Karpas-422 (cell line): Measurements from ENCODE around the gene CACNB2. TPM values are rescaled to one million over a fixed set of nuclear protein-coding genes. Genes with fewer than 3 reads are reported as not detected.

Experiments used
- DNase-seq: peaks from one replicate; pipeline ENCODE4 v3.0.0-alpha.2; 2015
- H2AFZ ChIP-seq: fragments of 200-600 bp; sonication (generic); 2 replicates; pipeline ENCODE4 v1.6.1; 2014; ENCODE audit warnings: antibody characterized with exemption, low read length, mixed read lengths
- H3K27ac ChIP-seq: fragments of 200-600 bp; sonication (generic); 2 replicates; pipeline ENCODE4 v1.5.1; 2014; ENCODE audit warnings: mild to moderate bottlenecking, low read length, moderate library complexity
- H3K27me3 ChIP-seq: fragments of 200-600 bp; sonication (generic); 2 replicates; pipeline ENCODE4 v1.6.1; 2014; ENCODE audit warnings: low read length, mixed read lengths
- H3K36me3 ChIP-seq: fragments of 200-600 bp; sonication (generic); 2 replicates; pipeline ENCODE4 v1.6.1; 2014; ENCODE audit warnings: low read length, mixed read lengths; ENCODE audit not compliant: insufficient read depth
- H3K4me1 ChIP-seq: fragments of 200-600 bp; sonication (generic); 2 replicates; pipeline ENCODE4 v1.6.1; 2014; ENCODE audit warnings: mild to moderate bottlenecking, low read length, mixed read lengths
- H3K4me2 ChIP-seq: fragments of 200-600 bp; sonication (generic); 2 replicates; pipeline ENCODE4 v1.6.1; 2014; ENCODE audit warnings: low read length, low read depth, mild to moderate bottlenecking; ENCODE audit not compliant: poor library complexity, severe bottlenecking
- H3K4me3 ChIP-seq: fragments of 200-600 bp; sonication (generic); 2 replicates; pipeline ENCODE4 v1.5.1; 2014; ENCODE audit warnings: mild to moderate bottlenecking, antibody characterized with exemption, low read length, mixed read lengths
- H3K79me2 ChIP-seq: fragments of 200-600 bp; sonication (generic); 2 replicates; pipeline ENCODE4 v1.6.1; 2014; ENCODE audit warnings: mild to moderate bottlenecking, low read length, mixed read lengths
- H3K9ac ChIP-seq: fragments of 200-600 bp; sonication (generic); 2 replicates; pipeline ENCODE4 v1.6.0; 2014; ENCODE audit warnings: low read length
- H3K9me2 ChIP-seq: fragments of 200-600 bp; sonication (generic), shearing (Covaris generic); replicated peaks from 2 replicates; pipeline ENCODE4 v1.6.0; 2014; ENCODE audit warnings: mild to moderate bottlenecking, low read length, moderate library complexity; ENCODE audit not compliant: insufficient read depth
- H3K9me3 ChIP-seq: fragments of 300-700, 200-600 bp; sonication (generic); 2 replicates; pipeline ENCODE4 v1.6.1; 2014; ENCODE audit warnings: low read length, mixed read lengths
- H4K20me1 ChIP-seq: fragments of 200-600 bp; sonication (generic); 2 replicates; pipeline ENCODE4 v1.6.1; 2014; ENCODE audit warnings: mild to moderate bottlenecking, antibody characterized with exemption, low read length, low read depth; ENCODE audit not compliant: insufficient read depth
- total RNA-seq: library from RNA; depleted of rRNA; stranded (reverse); fragments of >200 nt; shearing (Covaris generic); gene quantifications from 2 replicates; pipeline ENCODE4 v1.2.3, GENCODE V29; 2014; ENCODE audit warnings: low replicate concordance

The CACNB2 gene
- total RNA-seq, 1 experiment from 2014 or later, result not detected

- Histone ChIP-seq H2AFZ (no peak overlapping the region), H3K4me2 (peak overlapping the region; percentile 27), H3K36me3 (no peaks in the 10 kb centered on the region), H3K27ac (no peak overlapping the region), H3K4me1 (no peaks in the 10 kb centered on the region), H3K27me3 (no peaks in the 10 kb centered on the region), H3K79me2 (no peaks in the 10 kb centered on the region), H3K9ac (no peak overlapping the region), H4K20me1 (no peaks in the 10 kb centered on the region), H3K9me3 (no peaks in the 10 kb centered on the region), H3K9me2 (no peaks in the 10 kb centered on the region), H3K4me3 (peak overlapping the region; percentile 37; the same call in 1 of the 2 replicates)
- DNase-seq, result no peak
Measured at GRCh38 chr10:18501629-18502028, 361.4 kb downstream of the CACNB2 start.

- H3K36me3 ChIP-seq, result no peaks in the 10 kb centered on the region
- H3K9me2 ChIP-seq, result no peaks in the 10 kb centered on the region
- no peaks in the 10 kb centered on the region for H4K20me1 ChIP-seq
- no peak overlapping the region for H3K9ac ChIP-seq
- H3K27ac ChIP-seq, result no peak overlapping the region
- no peak overlapping the region for H3K4me3 ChIP-seq
- H3K79me2 ChIP-seq, result no peaks in the 10 kb centered on the region
- H3K4me1 ChIP-seq, result no peaks in the 10 kb centered on the region
- no peaks in the 10 kb centered on the region for H3K9me3 ChIP-seq
- DNase-seq, result no peak
- H2AFZ ChIP-seq, result no peak overlapping the region
- H3K4me2 ChIP-seq, result no peak overlapping the region
- no peaks in the 10 kb centered on the region for H3K27me3 ChIP-seq
Measured at GRCh38 chr10:18504161-18504560, 363.9 kb downstream of the CACNB2 start.

- no peak for DNase-seq
- no peaks in the 10 kb centered on the region for H4K20me1 ChIP-seq
- no peak overlapping the region for H3K4me2 ChIP-seq
- H3K27ac ChIP-seq, result no peak overlapping the region
- H3K36me3 ChIP-seq, result no peaks in the 10 kb centered on the region
- H3K27me3 ChIP-seq, result no peaks in the 10 kb centered on the region
- no peak overlapping the region for H2AFZ ChIP-seq
- H3K4me1 ChIP-seq, result no peaks in the 10 kb centered on the region
- no peak overlapping the region for H3K4me3 ChIP-seq
- no peaks in the 10 kb centered on the region for H3K9me3 ChIP-seq
- no peaks in the 10 kb centered on the region for H3K9me2 ChIP-seq
- no peak overlapping the region for H3K9ac ChIP-seq
- H3K79me2 ChIP-seq, result no peaks in the 10 kb centered on the region
Measured at GRCh38 chr10:18505456-18506118, 365.4 kb downstream of the CACNB2 start.

GRCh38 chr10:18508587-18508986 is 368.4 kb downstream of the CACNB2 start:
- 0 out of 2 replicates have a peak, but pooled peaks cover 5% of the 10 kb centered on the region for H3K36me3 ChIP-seq
- H3K9ac ChIP-seq, result no peak overlapping the region
- DNase-seq, result no peak
- H3K79me2 ChIP-seq, result no peaks in the 10 kb centered on the region
- no peaks in the 10 kb centered on the region for H3K9me3 ChIP-seq
- no peaks in the 10 kb centered on the region for H4K20me1 ChIP-seq
- no peak overlapping the region for H3K27ac ChIP-seq
- H3K4me2 ChIP-seq, result no peak overlapping the region
- no peaks in the 10 kb centered on the region for H3K27me3 ChIP-seq
- no peaks in the 10 kb centered on the region for H3K4me1 ChIP-seq
- H2AFZ ChIP-seq, result no peak overlapping the region
- H3K9me2 ChIP-seq, result no peaks in the 10 kb centered on the region
- H3K4me3 ChIP-seq, result no peak overlapping the region

- Histone ChIP-seq H3K27me3 (no peaks in the 10 kb centered on the region), H4K20me1 (no peaks in the 10 kb centered on the region), H3K9me2 (no peaks in the 10 kb centered on the region), H3K9me3 (no peaks in the 10 kb centered on the region), H3K9ac (no peak overlapping the region), H2AFZ (no peak overlapping the region), H3K4me3 (no peak overlapping the region), H3K4me1 (no peaks in the 10 kb centered on the region), H3K27ac (no peak overlapping the region), H3K4me2 (no peak overlapping the region), H3K36me3 (0 out of 2 replicates have a peak, but pooled peaks cover 5% of the 10 kb centered on the region), H3K79me2 (no peaks in the 10 kb centered on the region)
- no peak for DNase-seq
Measured at GRCh38 chr10:18514537-18514936, 374.3 kb downstream of the CACNB2 start.

GRCh38 chr10:18516851-18517250 is 376.6 kb downstream of the CACNB2 start:
- no peaks in the 10 kb centered on the region for H4K20me1 ChIP-seq

GRCh38 chr10:18523025-18523424 is 382.8 kb downstream of the CACNB2 start:
- H3K27ac ChIP-seq, result no peak overlapping the region
- no peak overlapping the region for H2AFZ ChIP-seq
- no peak overlapping the region for H3K9ac ChIP-seq
- no peaks in the 10 kb centered on the region for H3K27me3 ChIP-seq
- no peak overlapping the region for H3K4me2 ChIP-seq
- no peaks in the 10 kb centered on the region; the same call in 1 of the 2 replicates for H3K36me3 ChIP-seq
- no peak for DNase-seq
- H4K20me1 ChIP-seq, result no peaks in the 10 kb centered on the region
- H3K79me2 ChIP-seq, result no peaks in the 10 kb centered on the region
- no peaks in the 10 kb centered on the region for H3K4me1 ChIP-seq
- no peaks in the 10 kb centered on the region for H3K9me3 ChIP-seq
- H3K4me3 ChIP-seq, result no peak overlapping the region
- H3K9me2 ChIP-seq, result peaks cover 5% of the 10 kb centered on the region; the same call in 1 of the 2 replicates

More at GRCh38 chr10:18516851-18517250, 376.6 kb downstream of the CACNB2 start:
- H3K4me3 ChIP-seq, result no peak overlapping the region
- H3K27ac ChIP-seq, result no peak overlapping the region
- H3K27me3 ChIP-seq, result no peaks in the 10 kb centered on the region
- DNase-seq, result no peak
- H3K9me3 ChIP-seq, result no peaks in the 10 kb centered on the region
- H3K36me3 ChIP-seq, result 0 out of 2 replicates have a peak, but pooled peaks cover 5% of the 10 kb centered on the region
- H3K9me2 ChIP-seq, result peaks cover 5% of the 10 kb centered on the region; the same call in 1 of the 2 replicates
- no peak overlapping the region for H2AFZ ChIP-seq
- H3K4me2 ChIP-seq, result no peak overlapping the region
- H3K4me1 ChIP-seq, result no peaks in the 10 kb centered on the region
- H3K9ac ChIP-seq, result no peak overlapping the region
- H3K79me2 ChIP-seq, result no peaks in the 10 kb centered on the region

- no peaks in the 10 kb centered on the region for H3K79me2 ChIP-seq
- no peaks in the 10 kb centered on the region; the same call in 1 of the 2 replicates for H3K36me3 ChIP-seq
- H3K27me3 ChIP-seq, result no peaks in the 10 kb centered on the region
- no peaks in the 10 kb centered on the region for H3K4me1 ChIP-seq
- H4K20me1 ChIP-seq, result no peaks in the 10 kb centered on the region
- H2AFZ ChIP-seq, result no peak overlapping the region
- no peak for DNase-seq
- H3K4me3 ChIP-seq, result no peak overlapping the region
- no peak overlapping the region for H3K4me2 ChIP-seq
- no peaks in the 10 kb centered on the region for H3K9me3 ChIP-seq
- H3K9me2 ChIP-seq, result peaks cover 5% of the 10 kb centered on the region; the same call in 1 of the 2 replicates
- no peak overlapping the region for H3K9ac ChIP-seq
- H3K27ac ChIP-seq, result no peak overlapping the region
Measured at GRCh38 chr10:18523858-18524257, 383.6 kb downstream of the CACNB2 start.
